Calu3 (cell line): ENCODE data around the gene CDKL1. TPM values are rescaled to one million over a fixed set of nuclear protein-coding genes. Genes with fewer than 3 reads are reported as not detected.

Experiments
- BruUV-seq: library from RNA; stranded (reverse); fragments of 400-500 nt; replicated peaks from 2 replicates; lab custom pipeline; 2021; lab: Mats Ljungman, UMichigan
- CTCF ChIA-PET: fragments of 300-600 bp; sonication (Branson Sonifier 250); formaldehyde crosslinking; loops from one replicate; lab custom pipeline; 2022; ENCODE audit warnings: antibody characterized with exemption; lab: Charles Lee
- DNase-seq: peaks from one replicate; pipeline ENCODE4 v3.0.0; 2022
- H3K27ac Mint-ChIP-seq: one replicate; pipeline ENCODE4 v1.8.0; 2022; ENCODE audit warnings: mixed read lengths; ENCODE audit not compliant: unreplicated experiment
- H3K27me3 Mint-ChIP-seq: one replicate; pipeline ENCODE4 v1.8.0; 2022; ENCODE audit warnings: mixed read lengths; ENCODE audit not compliant: unreplicated experiment
- H3K36me3 Mint-ChIP-seq: one replicate; pipeline ENCODE4 v1.8.0; 2022; ENCODE audit warnings: mild to moderate bottlenecking, moderate library complexity, mixed read lengths; ENCODE audit not compliant: insufficient read depth, unreplicated experiment
- H3K4me1 Mint-ChIP-seq: one replicate; pipeline ENCODE4 v1.8.0; 2022; ENCODE audit warnings: mild to moderate bottlenecking, low read depth, mixed read lengths; ENCODE audit not compliant: unreplicated experiment
- H3K4me3 Mint-ChIP-seq: one replicate; pipeline ENCODE4 v1.8.0; 2022; ENCODE audit warnings: mild to moderate bottlenecking, low read depth, moderate library complexity, mixed read lengths; ENCODE audit not compliant: unreplicated experiment
- H3K9me3 Mint-ChIP-seq: one replicate; pipeline ENCODE4 v1.8.0; 2022; ENCODE audit warnings: low read depth, mixed read lengths; ENCODE audit not compliant: unreplicated experiment
- intact Hi-C: fragments of 100-400 bp; cut with micrococcal nuclease; formaldehyde crosslinking; loops from one replicate; pipeline ENCODE4 v1.10.0; 2022; ENCODE audit not compliant: unreplicated experiment
- total RNA-seq: library from RNA; stranded (reverse); gene quantifications from 2 replicates; pipeline ENCODE4 v1.2.3, GENCODE V29; 2022
- TF ChIP-seq, protein P1 (sequence below): fragments of 200-600 bp; IDR thresholded peaks from one replicate; pipeline ENCODE4 v1.8.0; 2022; ENCODE audit warnings: antibody characterized with exemption; ENCODE audit not compliant: unreplicated experiment

Gene CDKL1
- total RNA-seq, 1 experiment from 2014 or later = 3.0 TPM

DNA sequence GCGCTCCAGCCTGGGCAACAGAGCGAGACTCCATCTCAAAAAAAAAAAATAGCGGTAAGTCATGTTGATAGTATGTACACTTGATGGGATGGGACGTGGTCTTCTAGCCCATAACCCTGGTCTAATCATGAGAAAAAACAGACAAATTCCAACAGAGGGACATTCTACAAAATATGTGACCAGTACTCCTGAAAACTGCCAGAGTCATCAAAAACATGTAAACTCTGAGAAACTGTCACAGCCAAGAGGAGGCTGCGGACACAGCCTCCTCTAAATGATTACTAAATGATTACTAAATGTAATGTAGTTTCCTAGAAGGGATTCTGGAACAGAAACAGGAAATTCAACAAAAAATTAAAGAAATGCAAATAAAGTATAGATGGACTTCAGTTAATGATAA, 20.9 kb downstream of the CDKL1 start:
- no TSS peak for BruUV-seq
- H3K4me3 Mint-ChIP-seq = no peak overlapping the region
- no peak overlapping the region for H3K27ac Mint-ChIP-seq

DNA sequence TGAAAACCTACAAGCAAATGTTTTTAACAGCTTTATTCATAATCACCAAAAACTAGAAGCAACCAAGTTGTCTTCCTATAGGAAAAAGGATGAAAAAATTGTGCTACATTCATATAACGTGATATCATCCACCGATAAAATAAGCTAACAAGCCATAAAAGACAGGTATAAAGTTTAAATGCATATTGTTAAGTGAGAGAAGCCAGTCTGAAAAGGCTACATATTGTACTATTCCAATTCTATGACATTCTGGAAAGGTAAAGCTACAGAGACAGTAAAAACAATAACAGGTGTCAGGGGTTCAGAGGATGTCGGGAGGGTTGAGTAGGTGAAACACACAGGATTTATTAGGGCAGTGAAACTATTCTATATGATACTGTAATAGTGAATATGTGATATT, 22.7 kb downstream of the CDKL1 start:
- Mint-ChIP-seq H3K4me3 (no peak overlapping the region), H3K36me3 (no peaks in the 10 kb centered on the region), H3K27me3 (no peaks in the 10 kb centered on the region), H3K4me1 (no peaks in the 10 kb centered on the region), H3K27ac (no peak overlapping the region), H3K9me3 (no peaks in the 10 kb centered on the region)
- CTCF ChIA-PET = no interaction called here
- no TSS peak for BruUV-seq
- TF ChIP-seq, protein P1, sequence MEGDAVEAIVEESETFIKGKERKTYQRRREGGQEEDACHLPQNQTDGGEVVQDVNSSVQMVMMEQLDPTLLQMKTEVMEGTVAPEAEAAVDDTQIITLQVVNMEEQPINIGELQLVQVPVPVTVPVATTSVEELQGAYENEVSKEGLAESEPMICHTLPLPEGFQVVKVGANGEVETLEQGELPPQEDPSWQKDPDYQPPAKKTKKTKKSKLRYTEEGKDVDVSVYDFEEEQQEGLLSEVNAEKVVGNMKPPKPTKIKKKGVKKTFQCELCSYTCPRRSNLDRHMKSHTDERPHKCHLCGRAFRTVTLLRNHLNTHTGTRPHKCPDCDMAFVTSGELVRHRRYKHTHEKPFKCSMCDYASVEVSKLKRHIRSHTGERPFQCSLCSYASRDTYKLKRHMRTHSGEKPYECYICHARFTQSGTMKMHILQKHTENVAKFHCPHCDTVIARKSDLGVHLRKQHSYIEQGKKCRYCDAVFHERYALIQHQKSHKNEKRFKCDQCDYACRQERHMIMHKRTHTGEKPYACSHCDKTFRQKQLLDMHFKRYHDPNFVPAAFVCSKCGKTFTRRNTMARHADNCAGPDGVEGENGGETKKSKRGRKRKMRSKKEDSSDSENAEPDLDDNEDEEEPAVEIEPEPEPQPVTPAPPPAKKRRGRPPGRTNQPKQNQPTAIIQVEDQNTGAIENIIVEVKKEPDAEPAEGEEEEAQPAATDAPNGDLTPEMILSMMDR = no peak
- no peak for DNase-seq
- intact Hi-C loops = no loop called here

More for the DNA sequence above, 20.9 kb downstream of the CDKL1 start:
- no peaks in the 10 kb centered on the region for H3K27me3 Mint-ChIP-seq
- CTCF ChIA-PET = no interaction called here
- H3K9me3 Mint-ChIP-seq = no peaks in the 10 kb centered on the region
- TF ChIP-seq, protein P1 = no peak
- intact Hi-C loops = no loop called here
- no peaks in the 10 kb centered on the region for H3K4me1 Mint-ChIP-seq
- DNase-seq = no peak
- no peaks in the 10 kb centered on the region for H3K36me3 Mint-ChIP-seq

DNA sequence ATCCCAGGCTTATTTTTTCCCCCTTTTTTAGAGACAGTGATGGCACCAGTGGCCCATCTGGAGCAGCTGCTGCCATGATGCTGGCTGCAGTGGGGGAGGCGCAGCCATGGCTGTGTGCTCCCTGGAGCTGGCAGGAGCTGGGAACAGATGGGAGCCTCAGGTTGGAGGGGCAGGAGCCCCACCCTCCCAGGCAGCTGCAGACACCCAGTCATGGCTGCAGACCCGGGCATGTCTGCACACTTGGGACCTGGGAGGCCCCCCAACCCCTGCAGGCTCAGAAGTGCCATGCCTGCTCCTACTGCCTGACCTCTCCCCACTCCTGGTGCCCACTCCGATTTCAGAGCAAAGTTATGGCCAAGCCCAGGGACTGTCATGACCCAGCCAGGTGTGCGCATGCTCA, 25.1 kb downstream of the CDKL1 start:
- H3K4me1 Mint-ChIP-seq = peaks cover 4% of the 10 kb centered on the region
- intact Hi-C loops = no loop called here
- DNase-seq = no peak
- BruUV-seq = no TSS peak
- H3K36me3 Mint-ChIP-seq = no peaks in the 10 kb centered on the region
- TF ChIP-seq, protein P1 = no peak
- H3K27me3 Mint-ChIP-seq = no peaks in the 10 kb centered on the region
- H3K4me3 Mint-ChIP-seq = no peak overlapping the region
- H3K27ac Mint-ChIP-seq = no peak overlapping the region
- CTCF ChIA-PET = no interaction called here
- H3K9me3 Mint-ChIP-seq = no peaks in the 10 kb centered on the region

DNA sequence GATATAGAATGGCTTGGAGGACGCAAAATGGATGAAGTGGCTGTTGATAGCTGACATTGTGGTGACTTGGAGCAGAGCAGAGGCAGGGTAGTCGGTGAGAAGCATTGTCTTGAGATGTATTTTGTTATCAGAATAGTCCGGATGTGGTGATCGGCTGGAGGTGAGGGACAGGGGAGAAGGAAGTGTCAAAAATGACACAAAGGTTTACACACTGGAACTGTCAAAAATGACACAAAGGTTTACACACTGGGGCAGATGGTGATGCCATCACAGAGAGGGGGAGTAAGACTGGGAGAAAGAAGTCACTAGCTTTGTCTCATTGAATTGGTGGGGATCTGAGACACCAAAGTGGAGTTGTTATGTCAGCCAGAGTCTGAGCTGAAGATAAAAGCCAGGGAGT, 30.1 kb downstream of the CDKL1 start:
- no TSS peak for BruUV-seq
- CTCF ChIA-PET = no interaction called here
- H3K4me1 Mint-ChIP-seq = peaks cover 26% of the 10 kb centered on the region

More for the DNA sequence above, 30.1 kb downstream of the CDKL1 start:
- TF ChIP-seq, protein P1 = no peak
- Mint-ChIP-seq H3K9me3 (no peaks in the 10 kb centered on the region), H3K27ac (no peak overlapping the region), H3K4me3 (no peak overlapping the region), H3K27me3 (no peaks in the 10 kb centered on the region), H3K36me3 (no peaks in the 10 kb centered on the region)
- intact Hi-C loops = no loop called here
- DNase-seq = no peak
